ENCODE data around the gene FAM81B.

GRCh38 chr5:95426227-95426626, 35.1 kb downstream of the FAM81B start:
- TF ChIP-seq POLR2A (IDR thresholded peaks at IDR 0.05), result no peak
- TF ChIP-seq CTCF (IDR thresholded peaks at IDR 0.05), result no peak
